ENCODE results near the gene E4F1.
"Not testable (repeated sequence)": the region's sequence is repeated elsewhere in the genome, so short reads cannot be mapped to it uniquely, and the experiment has no call there.

Gene E4F1

GRCh38 chr16:2235234-2235651 is 11.9 kb downstream of the E4F1 start:
- Histone ChIP-seq H3K4me3 (ENCODE audit: low read depth in 1 of 2, low read length in 2 of 2) (no peak overlapping the region), H3K27ac (ENCODE audit: low read depth, low read length) (no peak overlapping the region), H3K27me3 (ENCODE audit: control insufficient read depth in 1 of 2, insufficient read depth in 2 of 2, low read length in 2 of 2) (peaks cover 16% of the 10 kb centered on the region in 2 donors), H3K9me3 (ENCODE audit: control insufficient read depth in 1 of 2, low read length in 2 of 2) (no peaks in the 10 kb centered on the region), H3K4me1 (ENCODE audit: control insufficient read depth in 1 of 2, insufficient read depth in 2 of 2, low read length in 2 of 2) (peaks cover 0 to 17% of the 10 kb centered on the region in 2 donors), H3K36me3 (ENCODE audit: control insufficient read depth in 1 of 2, insufficient read depth in 2 of 2, low read length in 2 of 2) (peaks cover 11 to 47% of the 10 kb centered on the region in 2 donors), H3K9ac (ENCODE audit: low read depth in 1 of 2, low read length in 2 of 2) (no peak overlapping the region)

- Histone ChIP-seq H3K27me3 (ENCODE audit: control insufficient read depth in 1 of 2, insufficient read depth in 2 of 2, low read length in 2 of 2) (peaks cover 16% of the 10 kb centered on the region in 2 donors), H3K4me1 (ENCODE audit: control insufficient read depth in 1 of 2, insufficient read depth in 2 of 2, low read length in 2 of 2) (peaks cover 0 to 17% of the 10 kb centered on the region in 2 donors), H3K27ac (ENCODE audit: low read depth, low read length) (no peak overlapping the region), H3K9me3 (ENCODE audit: control insufficient read depth in 1 of 2, low read length in 2 of 2) (no peaks in the 10 kb centered on the region), H3K36me3 (ENCODE audit: control insufficient read depth in 1 of 2, insufficient read depth in 2 of 2, low read length in 2 of 2) (peaks cover 11 to 47% of the 10 kb centered on the region in 2 donors), H3K9ac (ENCODE audit: low read depth in 1 of 2, low read length in 2 of 2) (no peak overlapping the region), H3K4me3 (ENCODE audit: low read depth in 1 of 2, low read length in 2 of 2) (no peak overlapping the region)
These were observed 12.4 kb downstream of the E4F1 start for GRCh38 chr16:2235695-2236336.

- Histone ChIP-seq H3K9ac (ENCODE audit: low read depth in 1 of 2, low read length in 2 of 2) (no peak within 1 kb of the TSS), H3K27me3 (ENCODE audit: control insufficient read depth in 1 of 2, insufficient read depth in 2 of 2, low read length in 2 of 2) (peaks cover 16% of the 10 kb centered on the region in 2 donors), H3K4me1 (ENCODE audit: control insufficient read depth in 1 of 2, insufficient read depth in 2 of 2, low read length in 2 of 2) (peaks cover 0 to 17% of the 10 kb centered on the region in 2 donors), H3K36me3 (ENCODE audit: control insufficient read depth in 1 of 2, insufficient read depth in 2 of 2, low read length in 2 of 2) (peaks cover 11 to 40% of the 10 kb centered on the region in 2 donors), H3K4me3 (ENCODE audit: low read depth in 1 of 2, low read length in 2 of 2) (peak within 1 kb of the TSS in 1 of 2 donors; percentile 32), H3K27ac (ENCODE audit: low read depth, low read length) (no peak within 1 kb of the TSS), H3K9me3 (ENCODE audit: control insufficient read depth in 1 of 2, low read length in 2 of 2) (no peaks in the 10 kb centered on the region)
These were observed 13.1 kb downstream of the E4F1 start, which contains the start of gene DNASE1L2 for GRCh38 chr16:2236337-2237101. DNASE1L2 (plus strand) TSS chr16:2236444; CDS start chr16:2236817, 373 bp downstream.

GRCh38 chr16:2237102-2237482 is 13.7 kb downstream of the E4F1 start:
- Histone ChIP-seq H3K36me3 (ENCODE audit: control insufficient read depth in 1 of 2, insufficient read depth in 2 of 2, low read length in 2 of 2) (peaks cover 7 to 36% of the 10 kb centered on the region in 2 donors), H3K4me1 (ENCODE audit: control insufficient read depth in 1 of 2, insufficient read depth in 2 of 2, low read length in 2 of 2) (peaks cover 0 to 17% of the 10 kb centered on the region in 2 donors), H3K9ac (ENCODE audit: low read depth in 1 of 2, low read length in 2 of 2) (no peak overlapping the region), H3K9me3 (ENCODE audit: control insufficient read depth in 1 of 2, low read length in 2 of 2) (no peaks in the 10 kb centered on the region), H3K4me3 (ENCODE audit: low read depth in 1 of 2, low read length in 2 of 2) (no peak overlapping the region), H3K27me3 (ENCODE audit: control insufficient read depth in 1 of 2, insufficient read depth in 2 of 2, low read length in 2 of 2) (peaks cover 16% of the 10 kb centered on the region in 2 donors), H3K27ac (ENCODE audit: low read depth, low read length) (no peak overlapping the region)

GRCh38 chr16:2237493-2238149 is 14.2 kb downstream of the E4F1 start:
- no peak overlapping the region for H3K27ac ChIP-seq (ENCODE audit: low read depth, low read length)
- no peak overlapping the region for H3K4me3 ChIP-seq (ENCODE audit: low read depth in 1 of 2, low read length in 2 of 2)
- H3K4me1 ChIP-seq (ENCODE audit: control insufficient read depth in 1 of 2, insufficient read depth in 2 of 2, low read length in 2 of 2): peaks cover 0 to 17% of the 10 kb centered on the region in 2 donors
- no peak overlapping the region for H3K9ac ChIP-seq (ENCODE audit: low read depth in 1 of 2, low read length in 2 of 2)
- peaks cover 16% of the 10 kb centered on the region in 2 donors for H3K27me3 ChIP-seq (ENCODE audit: control insufficient read depth in 1 of 2, insufficient read depth in 2 of 2, low read length in 2 of 2)
- H3K36me3 ChIP-seq (ENCODE audit: control insufficient read depth in 1 of 2, insufficient read depth in 2 of 2, low read length in 2 of 2): peaks cover 10 to 36% of the 10 kb centered on the region in 2 donors
- no peaks in the 10 kb centered on the region for H3K9me3 ChIP-seq (ENCODE audit: control insufficient read depth in 1 of 2, low read length in 2 of 2)

GRCh38 chr16:2238150-2238837 is 14.9 kb downstream of the E4F1 start:
- H3K9me3 ChIP-seq (ENCODE audit: control insufficient read depth in 1 of 2, low read length in 2 of 2): no peaks in the 10 kb centered on the region
- peaks cover 16 to 36% of the 10 kb centered on the region in 2 donors for H3K36me3 ChIP-seq (ENCODE audit: control insufficient read depth in 1 of 2, insufficient read depth in 2 of 2, low read length in 2 of 2)
- H3K4me3 ChIP-seq (ENCODE audit: low read depth in 1 of 2, low read length in 2 of 2): no peak overlapping the region
- H3K27ac ChIP-seq (ENCODE audit: low read depth, low read length): no peak overlapping the region
- peaks cover 16% of the 10 kb centered on the region in 2 donors for H3K27me3 ChIP-seq (ENCODE audit: control insufficient read depth in 1 of 2, insufficient read depth in 2 of 2, low read length in 2 of 2)
- peaks cover 0 to 17% of the 10 kb centered on the region in 2 donors for H3K4me1 ChIP-seq (ENCODE audit: control insufficient read depth in 1 of 2, insufficient read depth in 2 of 2, low read length in 2 of 2)
- no peak overlapping the region for H3K9ac ChIP-seq (ENCODE audit: low read depth in 1 of 2, low read length in 2 of 2)

GRCh38 chr16:2238838-2239675 is 15.7 kb downstream of the E4F1 start:
- H3K4me1 ChIP-seq (ENCODE audit: control insufficient read depth in 1 of 2, insufficient read depth in 2 of 2, low read length in 2 of 2): peaks cover 0 to 17% of the 10 kb centered on the region in 2 donors
- H3K27me3 ChIP-seq (ENCODE audit: control insufficient read depth in 1 of 2, insufficient read depth in 2 of 2, low read length in 2 of 2): peaks cover 16% of the 10 kb centered on the region in 2 donors
- no peak overlapping the region for H3K4me3 ChIP-seq (ENCODE audit: low read depth in 1 of 2, low read length in 2 of 2)
- no peak overlapping the region for H3K27ac ChIP-seq (ENCODE audit: low read depth, low read length)
- H3K36me3 ChIP-seq (ENCODE audit: control insufficient read depth in 1 of 2, insufficient read depth in 2 of 2, low read length in 2 of 2): peaks cover 19 to 36% of the 10 kb centered on the region in 2 donors
- no peaks in the 10 kb centered on the region for H3K9me3 ChIP-seq (ENCODE audit: control insufficient read depth in 1 of 2, low read length in 2 of 2)
- H3K9ac ChIP-seq (ENCODE audit: low read depth in 1 of 2, low read length in 2 of 2): no peak overlapping the region

GRCh38 chr16:2240331-2240730 is 16.9 kb downstream of the E4F1 start:
- not testable (repeated sequence) for H3K9ac ChIP-seq (ENCODE audit: low read depth in 1 of 2, low read length in 2 of 2); H3K27ac ChIP-seq (ENCODE audit: low read depth, low read length); H3K9me3 ChIP-seq (ENCODE audit: control insufficient read depth in 1 of 2, low read length in 2 of 2); H3K4me3 ChIP-seq (ENCODE audit: low read depth in 1 of 2, low read length in 2 of 2)
- peaks cover 18 to 37% of the 10 kb centered on the region in 2 donors for H3K36me3 ChIP-seq (ENCODE audit: control insufficient read depth in 1 of 2, insufficient read depth in 2 of 2, low read length in 2 of 2)
- peaks cover 0 to 17% of the 10 kb centered on the region in 2 donors for H3K4me1 ChIP-seq (ENCODE audit: control insufficient read depth in 1 of 2, insufficient read depth in 2 of 2, low read length in 2 of 2)
- peaks cover 12 to 16% of the 10 kb centered on the region in 2 donors for H3K27me3 ChIP-seq (ENCODE audit: control insufficient read depth in 1 of 2, insufficient read depth in 2 of 2, low read length in 2 of 2)

- H3K27ac ChIP-seq (ENCODE audit: low read depth, low read length): no peak overlapping the region
- H3K4me1 ChIP-seq (ENCODE audit: control insufficient read depth in 1 of 2, insufficient read depth in 2 of 2, low read length in 2 of 2): peaks cover 0 to 6% of the 10 kb centered on the region in 2 donors
- no peak overlapping the region for H3K4me3 ChIP-seq (ENCODE audit: low read depth in 1 of 2, low read length in 2 of 2)
- H3K9me3 ChIP-seq (ENCODE audit: control insufficient read depth in 1 of 2, low read length in 2 of 2): no peaks in the 10 kb centered on the region
- H3K9ac ChIP-seq (ENCODE audit: low read depth in 1 of 2, low read length in 2 of 2): no peak overlapping the region
- peaks cover 30 to 49% of the 10 kb centered on the region in 2 donors for H3K36me3 ChIP-seq (ENCODE audit: control insufficient read depth in 1 of 2, insufficient read depth in 2 of 2, low read length in 2 of 2)
- H3K27me3 ChIP-seq (ENCODE audit: control insufficient read depth in 1 of 2, insufficient read depth in 2 of 2, low read length in 2 of 2): peaks cover 7 to 10% of the 10 kb centered on the region in 2 donors
These were observed 19.2 kb downstream of the E4F1 start for GRCh38 chr16:2242598-2242997.
